HAP-1 (cell line): ENCODE measurements around the gene SCRN2.

Experiments used
- DNase-seq, 2 experiments: peaks; one replicate each; pipeline ENCODE4 v3.0.0-alpha.2; 2016 to 2020; ENCODE audit warnings: low spot score in 2 of 2
- H3K27me3 ChIP-seq: fragments of 250-450 bp; sonication (Bioruptor Pico); 2 replicates; pipeline ENCODE4 v1.5.1; 2020; ENCODE audit warnings: low read depth, mild to moderate bottlenecking, moderate library complexity
- H3K36me3 ChIP-seq: fragments of 250-450 bp; sonication (Bioruptor Pico); replicated peaks from 2 replicates; pipeline ENCODE4 v1.5.1; 2020; ENCODE audit warnings: mild to moderate bottlenecking
- H3K4me1 ChIP-seq: fragments of 250-450 bp; sonication (Bioruptor Pico); 2 replicates; pipeline ENCODE4 v1.5.1; 2020; ENCODE audit warnings: mild to moderate bottlenecking
- H3K4me3 ChIP-seq: fragments of 250-450 bp; sonication (Bioruptor Pico); 2 replicates; pipeline ENCODE4 v1.5.1; 2020; ENCODE audit warnings: mild to moderate bottlenecking, moderate library complexity
- H3K9me3 ChIP-seq: fragments of 250-450 bp; sonication (Bioruptor Pico); 2 replicates; pipeline ENCODE4 v1.5.1; 2020; ENCODE audit warnings: mild to moderate bottlenecking, moderate library complexity
- in situ Hi-C: fragments of 300-500 bp; cut with MboI; formaldehyde crosslinking; loops from 3 replicates; pipeline ENCODE4 v1.14.3; 2020; ENCODE audit warnings: low sequenced_read_pairs, inconsistent platforms, mixed read lengths

The SCRN2 gene

GRCh38 chr17:47844814-47845715, 4.0 kb upstream of the SCRN2 start:
- H3K9me3 ChIP-seq: no peaks in the 10 kb centered on the region
- H3K27me3 ChIP-seq: peaks cover 58% of the 10 kb centered on the region
- no peaks in the 10 kb centered on the region for H3K36me3 ChIP-seq
- peak in 1 of 2 experiments; percentile 42 for DNase-seq
- H3K4me1 ChIP-seq: peaks cover 8% of the 10 kb centered on the region
- no peak overlapping the region for H3K4me3 ChIP-seq
- in situ Hi-C loops: loop anchor here (5.0 kb wide), 2 partner anchors 47 to 172 kb away; no protein-coding TSS in a partner anchor

- Histone ChIP-seq H3K4me1 (peaks cover 8% of the 10 kb centered on the region), H3K36me3 (no peaks in the 10 kb centered on the region), H3K4me3 (no peak overlapping the region), H3K9me3 (no peaks in the 10 kb centered on the region), H3K27me3 (peaks cover 49% of the 10 kb centered on the region)
- in situ Hi-C loops: loop anchor here (5.0 kb wide), 2 partner anchors 48 to 173 kb away; no protein-coding TSS in a partner anchor
- no peak for DNase-seq
These were observed 3.2 kb upstream of the SCRN2 start for GRCh38 chr17:47844227-47844626.

GRCh38 chr17:47843391-47843730, 2.3 kb upstream of the SCRN2 start:
- no peak overlapping the region for H3K4me3 ChIP-seq

GRCh38 chr17:47841488-47842291, 617 bp upstream of the SCRN2 start:
- Histone ChIP-seq H3K36me3 (no peaks in the 10 kb centered on the region), H3K4me3 (peak overlapping the region; percentile 56), H3K4me1 (peaks cover 8% of the 10 kb centered on the region), H3K27me3 (peaks cover 24% of the 10 kb centered on the region), H3K9me3 (no peaks in the 10 kb centered on the region)
- DNase-seq: no peak
- in situ Hi-C loops: loop anchor here (5.0 kb wide), 2 partner anchors 51 to 176 kb away; no protein-coding TSS in a partner anchor

More at GRCh38 chr17:47843391-47843730, 2.3 kb upstream of the SCRN2 start:
- DNase-seq: no peak
- H3K9me3 ChIP-seq: no peaks in the 10 kb centered on the region
- in situ Hi-C loops: loop anchor here (5.0 kb wide), 2 partner anchors 49 to 174 kb away; no protein-coding TSS in a partner anchor
- H3K36me3 ChIP-seq: no peaks in the 10 kb centered on the region
- peaks cover 8% of the 10 kb centered on the region for H3K4me1 ChIP-seq
- peaks cover 40% of the 10 kb centered on the region for H3K27me3 ChIP-seq

DNA sequence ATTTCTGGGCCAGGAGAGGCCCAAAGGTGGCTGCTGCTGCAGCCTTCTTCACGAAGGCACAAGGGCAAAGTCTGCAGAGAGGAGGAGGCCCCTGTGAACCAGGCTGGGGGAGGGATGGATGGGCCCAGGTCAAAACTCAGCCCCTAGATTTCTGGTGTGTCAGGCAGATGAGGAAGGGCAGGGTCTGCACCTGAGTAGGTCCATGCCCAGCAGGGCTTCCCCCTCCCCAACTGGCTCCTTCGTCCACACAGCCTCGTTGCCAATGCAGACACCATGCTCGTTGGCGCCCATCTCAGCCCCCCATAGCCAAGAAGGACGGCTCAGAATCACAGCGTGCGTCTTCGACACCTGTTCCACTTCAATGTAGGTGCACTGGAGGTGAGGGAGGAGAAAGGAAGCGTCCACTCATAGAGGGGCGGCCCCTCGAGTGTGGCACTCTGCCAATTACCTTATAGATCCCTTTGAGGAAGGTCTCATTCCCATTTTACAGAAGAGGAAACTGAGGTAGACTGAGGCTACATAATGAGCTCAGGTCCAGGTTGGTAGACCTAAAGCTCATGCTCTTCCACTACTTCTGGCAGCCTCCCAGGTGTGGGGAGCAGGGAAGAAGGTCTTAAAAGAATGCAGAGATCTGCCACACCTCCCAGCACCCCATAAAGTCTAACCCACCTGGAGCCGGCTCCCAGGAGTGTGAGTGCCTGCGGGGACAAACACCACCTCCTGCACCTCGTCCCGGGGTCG, 902 bp downstream of the SCRN2 start:
- no peak for DNase-seq
- no peaks in the 10 kb centered on the region for H3K36me3 ChIP-seq
- H3K27me3 ChIP-seq: peaks cover 9% of the 10 kb centered on the region
- H3K4me3 ChIP-seq: peak overlapping the region; percentile 56
- H3K4me1 ChIP-seq: peaks cover 8% of the 10 kb centered on the region
- H3K9me3 ChIP-seq: no peaks in the 10 kb centered on the region
- in situ Hi-C loops: loop anchor here (5.0 kb wide), 2 partner anchors 52 to 177 kb away; no protein-coding TSS in a partner anchor

DNA sequence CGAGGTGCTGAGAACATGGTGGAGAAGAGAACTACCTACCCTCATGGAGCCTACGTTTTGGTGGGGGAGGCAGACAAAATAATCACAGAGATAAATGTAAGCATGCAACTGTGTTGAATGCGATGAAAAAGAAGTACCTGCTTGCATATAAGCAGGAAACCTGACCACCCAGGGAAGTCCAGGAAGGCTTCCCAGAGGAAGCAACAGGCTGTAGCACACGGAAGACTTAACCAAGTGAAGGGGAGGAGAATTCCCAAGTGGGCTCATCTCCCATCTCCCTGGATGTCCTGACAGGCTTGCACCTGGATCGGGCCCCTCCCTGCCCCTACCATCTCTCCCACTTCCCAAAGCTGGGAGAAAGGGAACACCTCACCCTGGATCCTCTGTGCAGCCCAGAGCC, 2.0 kb downstream of the SCRN2 start:
- in situ Hi-C loops: no loop called here
- no peaks in the 10 kb centered on the region for H3K27me3 ChIP-seq
- H3K36me3 ChIP-seq: no peaks in the 10 kb centered on the region
- H3K4me3 ChIP-seq: no peak overlapping the region
- H3K9me3 ChIP-seq: no peaks in the 10 kb centered on the region
- peaks cover 8% of the 10 kb centered on the region for H3K4me1 ChIP-seq
- no peak for DNase-seq

DNA sequence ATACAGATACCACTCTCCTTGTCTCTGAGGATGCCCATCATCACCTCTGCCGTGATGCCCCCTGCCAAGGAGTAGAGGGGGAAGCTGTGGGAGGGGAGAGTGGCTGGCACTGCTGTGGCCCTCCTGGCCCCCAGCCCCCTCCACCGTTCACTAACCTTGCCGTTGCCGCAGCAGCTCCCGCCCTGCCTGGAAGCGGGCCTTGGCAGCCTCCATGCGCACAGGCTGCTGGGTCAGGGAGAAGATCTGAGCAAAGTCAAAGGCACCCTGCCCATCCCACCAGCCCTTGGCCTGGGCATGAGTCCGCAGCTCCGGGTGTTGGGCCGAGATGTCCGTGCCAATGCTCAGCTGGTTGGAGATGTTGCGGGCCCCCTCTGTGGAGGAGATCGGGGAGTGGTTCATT, 2.4 kb downstream of the SCRN2 start:
- in situ Hi-C loops: no loop called here

DNA sequence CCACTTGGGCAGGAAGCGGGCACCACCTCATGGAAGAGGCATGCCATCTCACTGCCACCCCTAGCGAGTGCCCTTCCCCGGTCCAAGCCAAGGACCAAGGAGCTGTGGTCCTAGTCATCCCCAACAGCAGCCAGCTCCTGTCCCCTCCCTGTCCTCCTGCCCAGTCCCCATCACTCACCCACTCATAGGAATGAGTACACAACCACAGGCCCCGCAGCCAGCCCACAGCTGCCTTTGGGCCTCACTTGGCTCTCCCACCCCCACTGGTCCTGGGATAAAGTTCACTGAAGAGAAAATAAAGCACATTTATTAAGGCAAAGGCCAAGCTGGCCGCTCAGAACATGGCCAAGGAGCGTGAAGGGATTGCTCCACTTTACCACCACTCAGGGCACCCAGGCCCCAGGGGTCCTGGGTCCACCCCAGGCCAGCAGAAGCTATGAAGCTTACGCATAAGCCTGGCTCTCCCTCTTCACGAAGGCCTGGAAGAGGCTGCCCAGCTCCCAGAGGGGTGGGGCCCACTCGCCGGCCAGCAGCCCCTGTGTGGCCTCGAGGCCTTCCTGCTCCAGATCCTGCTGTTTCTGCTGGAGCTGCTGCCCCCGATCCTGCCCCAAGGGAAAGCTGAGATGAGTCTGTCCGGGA, 3.6 kb downstream of the SCRN2 start:
- DNase-seq: no peak
- no peak overlapping the region for H3K4me3 ChIP-seq
- H3K9me3 ChIP-seq: no peaks in the 10 kb centered on the region
- no peaks in the 10 kb centered on the region for H3K36me3 ChIP-seq
- no peaks in the 10 kb centered on the region for H3K27me3 ChIP-seq
- H3K4me1 ChIP-seq: peaks cover 8% of the 10 kb centered on the region
- in situ Hi-C loops: no loop called here

More for the DNA sequence above, 2.4 kb downstream of the SCRN2 start:
- Histone ChIP-seq H3K9me3 (no peaks in the 10 kb centered on the region), H3K27me3 (no peaks in the 10 kb centered on the region), H3K4me3 (no peak overlapping the region), H3K4me1 (peaks cover 8% of the 10 kb centered on the region), H3K36me3 (no peaks in the 10 kb centered on the region)
- DNase-seq: no peak

DNA sequence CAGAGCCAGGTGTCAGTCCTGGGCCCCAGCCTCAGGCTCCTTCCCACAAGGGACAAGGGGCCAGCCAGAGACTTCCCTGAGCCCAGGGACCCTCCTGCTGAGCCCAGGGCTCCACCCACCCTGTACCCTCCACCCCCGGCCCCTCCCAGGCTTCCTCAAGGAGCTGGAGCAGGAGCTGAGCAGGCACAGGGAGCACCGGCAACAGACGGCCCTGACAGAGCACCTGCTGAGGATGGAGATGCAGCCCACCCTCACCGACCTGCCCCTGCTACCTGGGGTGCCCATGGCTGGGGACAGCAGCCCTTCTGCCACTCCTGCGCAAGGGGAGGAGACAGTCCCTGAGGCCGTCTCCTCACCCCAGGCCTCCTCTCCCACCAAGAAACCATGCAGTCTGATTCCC, 4.5 kb downstream of the SCRN2 start:
- no peak overlapping the region for H3K4me3 ChIP-seq
- peaks cover 8% of the 10 kb centered on the region for H3K4me1 ChIP-seq
- no peak for DNase-seq
- no peaks in the 10 kb centered on the region for H3K36me3 ChIP-seq
- in situ Hi-C loops: no loop called here
- no peaks in the 10 kb centered on the region for H3K27me3 ChIP-seq
- H3K9me3 ChIP-seq: no peaks in the 10 kb centered on the region

DNA sequence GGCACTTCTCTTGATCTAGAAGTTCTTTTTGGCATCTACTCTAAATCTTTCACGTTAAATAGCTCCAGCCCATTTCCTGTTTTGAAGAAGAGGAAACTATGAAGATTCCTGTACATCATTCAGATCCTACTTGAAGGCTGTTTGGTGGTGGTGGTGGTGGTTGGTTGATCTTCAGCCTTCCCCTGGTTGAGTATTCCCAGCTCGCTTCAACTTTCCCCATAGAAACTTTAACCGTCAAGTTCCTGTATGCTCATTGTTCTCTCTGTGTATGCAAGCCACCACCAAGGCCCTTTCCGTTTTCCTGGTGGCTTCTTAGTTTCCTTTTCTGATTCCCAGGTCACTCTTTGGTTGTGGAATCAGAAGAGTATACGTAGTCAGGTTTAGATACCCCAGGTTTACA, 6.3 kb downstream of the SCRN2 start:
- Histone ChIP-seq H3K9me3 (no peaks in the 10 kb centered on the region), H3K27me3 (no peaks in the 10 kb centered on the region), H3K4me3 (no peak overlapping the region), H3K36me3 (no peaks in the 10 kb centered on the region), H3K4me1 (no peaks in the 10 kb centered on the region; the same call in 1 of the 2 replicates)
- in situ Hi-C loops: no loop called here
- no peak for DNase-seq

- Histone ChIP-seq H3K27me3 (no peaks in the 10 kb centered on the region), H3K36me3 (peaks cover 15% of the 10 kb centered on the region), H3K4me1 (no peaks in the 10 kb centered on the region; the same call in 1 of the 2 replicates), H3K9me3 (no peaks in the 10 kb centered on the region), H3K4me3 (peak overlapping the region; percentile 74)
- DNase-seq: no peak
- in situ Hi-C loops: no loop called here
These were observed 9.1 kb downstream of the SCRN2 start for GRCh38 chr17:47831934-47832327.

DNA sequence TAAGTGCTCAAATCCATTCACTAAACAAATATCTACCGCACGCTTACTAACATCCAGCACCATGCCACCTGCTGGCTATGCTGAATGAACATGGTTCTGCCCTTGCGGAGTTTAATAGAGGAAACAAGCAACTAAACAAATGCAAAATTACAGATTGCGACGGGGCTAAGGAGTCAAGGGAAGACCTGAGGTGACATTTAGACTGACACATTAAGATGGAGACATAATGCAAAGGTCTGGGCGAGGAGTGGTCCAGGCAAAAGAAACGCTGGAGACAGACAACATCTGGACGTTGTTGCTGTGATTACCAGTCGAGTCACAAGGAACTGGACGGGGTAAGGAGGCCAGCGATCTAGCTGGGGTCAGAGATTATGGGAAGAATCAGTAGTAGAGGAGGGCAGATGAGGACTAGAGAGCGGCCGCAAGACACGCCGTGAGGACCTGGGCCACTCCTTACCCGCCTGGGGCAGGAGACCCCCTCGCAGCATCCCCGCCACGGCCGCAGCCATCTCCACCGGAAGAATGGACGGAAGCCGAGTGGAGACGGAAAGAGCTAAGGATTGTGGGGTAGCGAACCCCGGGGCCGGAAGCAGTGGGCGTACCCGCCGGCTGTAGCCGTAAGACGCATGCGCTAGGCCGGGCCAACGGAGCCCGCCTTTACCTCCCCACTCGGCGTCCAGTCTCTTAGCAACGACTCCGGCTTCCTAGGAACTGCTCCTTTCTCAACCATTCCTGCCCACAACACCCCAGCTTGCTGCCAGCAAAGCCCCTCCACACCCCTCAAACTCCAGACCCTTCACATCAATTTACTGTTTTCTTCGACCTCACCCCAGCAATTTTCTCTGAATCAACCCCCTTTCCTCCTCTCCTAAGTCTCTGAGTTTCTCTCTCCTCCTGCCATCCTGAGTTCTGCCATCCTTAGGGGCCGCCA, 9.8 kb downstream of the SCRN2 start, which contains the start of the genes LRRC46 and MRPL10:
Gene LRRC46 (plus strand): TSS at position 668 of the 931 bp plus-strand sequence. CDS start 320 bp downstream, outside the sequence.
Gene MRPL10 (minus strand): TSS at position 539 of the 931 bp plus-strand sequence. CDS start 30 bp downstream, at position 509.
- DNase-seq: peak; percentile 93 to 94
- Histone ChIP-seq H3K9me3 (no peaks in the 10 kb centered on the region), H3K4me1 (no peaks in the 10 kb centered on the region; the same call in 1 of the 2 replicates), H3K36me3 (peaks cover 21% of the 10 kb centered on the region), H3K4me3 (peak within 1 kb of the TSS; percentile 74), H3K27me3 (no peaks in the 10 kb centered on the region)
- in situ Hi-C loops: no loop called here
